Common myeloid progenitor, CD34-positive (primary cell): ENCODE results near the gene HOXB4.

Experiments used
- CTCF ChIA-PET: fragments of 350-600 bp; sonication (Branson Sonifier 250); formaldehyde crosslinking; loops from one replicate; lab custom pipeline; 2021; ENCODE audit warnings: antibody characterized with exemption; lab: Charles Lee
- POLR2A ChIA-PET: fragments of 350-600 bp; sonication (Branson Sonifier 250); formaldehyde crosslinking; loops from one replicate; lab custom pipeline; 2021; ENCODE audit warnings: antibody characterized with exemption; lab: Charles Lee
- DNase-seq, 3 donors: peaks; one replicate each; pipeline versions ENCODE4 v3.0.0 to v3.0.0-alpha.2; 2013
- H3K27ac ChIP-seq, 2 experiments: 1 replicate in 1 of 2; 2 replicates in 1 of 2; pipeline ENCODE4 v1.7.0; 2013; ENCODE audit warnings: inconsistent platforms in 2 of 2, low read length in 2 of 2, mild to moderate bottlenecking in 2 of 2, low read depth in 1 of 2, moderate library complexity in 1 of 2; ENCODE audit not compliant: severe bottlenecking in 2 of 2, insufficient read depth in 1 of 2, poor library complexity in 1 of 2
- H3K27me3 ChIP-seq, 5 experiments: replicated peaks in 2 of 5; 1 replicate in 3 of 5; 2 replicates in 2 of 5; pipeline versions ENCODE4 v1.6.1 to v1.7.0; 2013; ENCODE audit warnings: low read length in 4 of 5, mild to moderate bottlenecking in 2 of 5, moderate library complexity in 2 of 5, inconsistent platforms in 1 of 5; ENCODE audit not compliant: insufficient read depth in 5 of 5, control insufficient read depth in 4 of 5
- H3K36me3 ChIP-seq, 4 experiments: 1 replicate in 2 of 4; 2 replicates in 2 of 4; pipeline versions ENCODE4 v1.6.1 to v1.7.0; 2013; ENCODE audit warnings: low read length in 3 of 4, control low read depth in 1 of 4, mild to moderate bottlenecking in 1 of 4; ENCODE audit not compliant: control insufficient read depth in 4 of 4, insufficient read depth in 4 of 4
- H3K4me1 ChIP-seq, 4 experiments: 1 replicate in 3 of 4; 2 replicates in 1 of 4; pipeline versions ENCODE4 v1.6.1 to v1.7.1; 2013; ENCODE audit warnings: low read length in 3 of 4, mild to moderate bottlenecking in 3 of 4, control low read depth in 1 of 4, inconsistent platforms in 1 of 4, moderate library complexity in 1 of 4; ENCODE audit not compliant: control insufficient read depth in 4 of 4, insufficient read depth in 4 of 4; ENCODE audit errors: control extremely low read depth in 1 of 4
- H3K4me3 ChIP-seq, 7 experiments: 1 replicate in 4 of 7; 2 replicates in 3 of 7; pipeline versions ENCODE4 v1.5.1 to v1.7.0; 2013; ENCODE audit warnings: mild to moderate bottlenecking in 7 of 7, low read length in 6 of 7, moderate library complexity in 6 of 7, inconsistent platforms in 2 of 7, low read depth in 2 of 7, control low read depth in 1 of 7; ENCODE audit not compliant: insufficient read depth in 4 of 7, control insufficient read depth in 1 of 7; ENCODE audit errors: extremely low read depth in 1 of 7
- H3K9me3 ChIP-seq, 5 experiments: 1 replicate in 4 of 5; 2 replicates in 1 of 5; pipeline versions ENCODE4 v1.6.1 to v1.7.1; 2013; ENCODE audit warnings: low read length in 4 of 5, mild to moderate bottlenecking in 2 of 5, inconsistent platforms in 1 of 5, low read depth in 1 of 5, moderate library complexity in 1 of 5; ENCODE audit not compliant: control insufficient read depth in 4 of 5, insufficient read depth in 2 of 5; ENCODE audit errors: control extremely low read depth in 1 of 5
- WGBS: methylation state at CpG from one replicate; pipeline ENCODE4 v1.1.5; 2013; ENCODE audit not compliant: insufficient coverage; 5-methylcytosine and 5-hydroxymethylcytosine counted together

HOXB4 gene

GRCh38 chr17:48624118-48624517 lies 46.0 kb upstream of the HOXB4 start:
- no peak overlapping the region for H3K4me3 ChIP-seq

GRCh38 chr17:48623583-48623982 lies 45.4 kb upstream of the HOXB4 start:
- H3K27ac ChIP-seq: no peak overlapping the region
- H3K4me1 ChIP-seq: peaks cover 0 to 38% (median 33%) of the 10 kb centered on the region in 4 experiments
- POLR2A ChIA-PET: no interaction called here
- DNase-seq: peak in 2 of 3 donors; percentile 51 to 58
- H3K9me3 ChIP-seq: no peaks in the 10 kb centered on the region
- CTCF ChIA-PET: interaction anchor here (0.8 to 3.0 kb wide), 6 partner anchors 8 to 119 kb away, joined by 3 to 14 read pairs (median 3); partner anchors contain the start of gene HOXB8
- no peak overlapping the region for H3K4me3 ChIP-seq
- 65% methylated on average over 4 of the region's 4 CpGs for WGBS
- no peaks in the 10 kb centered on the region for H3K36me3 ChIP-seq
- peaks cover 5 to 98% (median 56%) of the 10 kb centered on the region in 5 experiments for H3K27me3 ChIP-seq

More at GRCh38 chr17:48624118-48624517, 46.0 kb upstream of the HOXB4 start:
- WGBS: 87% methylated on average over 4 of the region's 5 CpGs
- H3K27me3 ChIP-seq: peaks cover 10 to 99% (median 58%) of the 10 kb centered on the region in 5 experiments
- CTCF ChIA-PET: interaction anchor here (0.8 to 3.0 kb wide), 6 partner anchors 8 to 82 kb away, joined by 3 to 14 read pairs (median 6); partner anchors contain the start of gene HOXB8
- H3K27ac ChIP-seq: peak overlapping the region in 1 of 2 experiments; percentile 79
- H3K9me3 ChIP-seq: no peaks in the 10 kb centered on the region
- POLR2A ChIA-PET: no interaction called here
- no peaks in the 10 kb centered on the region for H3K36me3 ChIP-seq
- peaks cover 0 to 33% (median 28%) of the 10 kb centered on the region in 4 experiments for H3K4me1 ChIP-seq
- no peak for DNase-seq

GRCh38 chr17:48622857-48623256 lies 44.7 kb upstream of the HOXB4 start:
- H3K4me1 ChIP-seq: peaks cover 0 to 45% (median 37%) of the 10 kb centered on the region in 4 experiments
- no peak overlapping the region for H3K27ac ChIP-seq
- ChIA-PET POLR2A (no interaction called here), CTCF (interaction anchor here (0.8 to 3.0 kb wide), 5 partner anchors 8 to 596 kb away, joined by 3 to 14 read pairs (median 11); partner anchors contain the start of gene HOXB8)
- DNase-seq: no peak
- no peaks in the 10 kb centered on the region for H3K9me3 ChIP-seq
- no peaks in the 10 kb centered on the region for H3K36me3 ChIP-seq
- H3K4me3 ChIP-seq: no peak overlapping the region
- WGBS: 88% methylated on average over 1 of the region's 11 CpGs
- H3K27me3 ChIP-seq: peaks cover 3 to 98% (median 57%) of the 10 kb centered on the region in 5 experiments

GRCh38 chr17:48621410-48622392 lies 43.6 kb upstream of the HOXB4 start:
- Histone ChIP-seq H3K27me3 (peaks cover 14 to 98% (median 58%) of the 10 kb centered on the region in 5 experiments), H3K27ac (no peak overlapping the region), H3K4me1 (peaks cover 0 to 44% (median 39%) of the 10 kb centered on the region in 4 experiments), H3K4me3 (no peak overlapping the region), H3K9me3 (no peaks in the 10 kb centered on the region), H3K36me3 (no peaks in the 10 kb centered on the region)
- 84% methylated on average over 28 of the region's 41 CpGs for WGBS
- ChIA-PET CTCF (interaction anchor here (0.8 to 3.0 kb wide), 3 partner anchors 10 to 595 kb away, joined by 3 to 14 read pairs (median 12); no protein-coding TSS in a partner anchor), POLR2A (no interaction called here)
- DNase-seq: no peak

GRCh38 chr17:48620461-48621139 lies 42.5 kb upstream of the HOXB4 start:
- H3K4me1 ChIP-seq: peaks cover 0 to 33% (median 29%) of the 10 kb centered on the region in 4 experiments
- POLR2A ChIA-PET: no interaction called here
- H3K27ac ChIP-seq: no peak overlapping the region
- no peak for DNase-seq
- H3K36me3 ChIP-seq: no peaks in the 10 kb centered on the region
- WGBS: 93% methylated on average over 4 of the region's 6 CpGs
- no peak overlapping the region for H3K4me3 ChIP-seq
- no peaks in the 10 kb centered on the region for H3K9me3 ChIP-seq
- CTCF ChIA-PET: interaction anchor here (1.7 to 2.9 kb wide), 2 partner anchors 12 to 22 kb away, joined by 3 to 12 read pairs; no protein-coding TSS in a partner anchor
- peaks cover 14 to 100% (median 62%) of the 10 kb centered on the region in 5 experiments for H3K27me3 ChIP-seq

- ChIA-PET CTCF (interaction anchor here (1.2 to 2.9 kb wide), 3 partner anchors 12 to 173 kb away, joined by 3 to 12 read pairs (median 3); no protein-coding TSS in a partner anchor), POLR2A (no interaction called here)
- Histone ChIP-seq H3K27ac (no peak overlapping the region), H3K4me3 (no peak overlapping the region), H3K27me3 (peaks cover 14 to 100% (median 61%) of the 10 kb centered on the region in 5 experiments), H3K9me3 (no peaks in the 10 kb centered on the region), H3K36me3 (no peaks in the 10 kb centered on the region), H3K4me1 (peaks cover 0 to 29% (median 23%) of the 10 kb centered on the region in 4 experiments)
- DNase-seq: no peak
- WGBS: 87% methylated on average over 32 of the region's 32 CpGs
These were observed 41.8 kb upstream of the HOXB4 start for GRCh38 chr17:48619826-48620449.
